A673 (cell line): ENCODE measurements around the gene TXNDC5. TPM values are rescaled to one million over a fixed set of nuclear protein-coding genes. Genes with fewer than 3 reads are reported as not detected.

Experiments
- BruUV-seq: library from RNA; stranded (reverse); fragments of 400-500 nt; replicated peaks from 2 replicates; lab custom pipeline; 2021; lab: Mats Ljungman, UMichigan
- CTCF ChIA-PET: fragments of 300-600 bp; sonication (Branson Sonifier 250); formaldehyde crosslinking; loops from one replicate; lab custom pipeline; 2022; ENCODE audit warnings: antibody characterized with exemption; lab: Charles Lee
- POLR2A ChIA-PET: fragments of 300-600 bp; sonication (Branson Sonifier 250); formaldehyde crosslinking; loops from one replicate; lab custom pipeline; 2022; ENCODE audit warnings: antibody characterized with exemption; ENCODE audit not compliant: low non-redundant PET; lab: Charles Lee
- DNase-seq: peaks from one replicate; pipeline ENCODE4 v3.0.0-alpha.2; 2015; ENCODE audit warnings: low spot score
- H3K27ac ChIP-seq: fragments of 200-600 bp; sonication (generic); 2 replicates; pipeline ENCODE4 v1.5.1; 2016; ENCODE audit warnings: mixed run types, low read depth, mild to moderate bottlenecking, mixed read lengths, antibody characterized with exemption, low read length; ENCODE audit not compliant: poor library complexity, severe bottlenecking
- H3K27me3 ChIP-seq: fragments of 200-600 bp; sonication (generic); replicated peaks from 2 replicates; pipeline ENCODE4 v1.6.1; 2017; ENCODE audit warnings: mixed run types, low read depth, mild to moderate bottlenecking, mixed read lengths, antibody characterized with exemption, low read length; ENCODE audit not compliant: insufficient read depth, poor library complexity
- H3K36me3 ChIP-seq: fragments of 200-600 bp; sonication (generic); 2 replicates; pipeline ENCODE4 v1.6.1; 2016; ENCODE audit warnings: mixed run types, mild to moderate bottlenecking, mixed read lengths, antibody characterized with exemption, low read length; ENCODE audit not compliant: insufficient read depth, poor library complexity, severe bottlenecking
- H3K4me1 ChIP-seq: fragments of 200-600 bp; sonication (generic); 2 replicates; pipeline ENCODE4 v1.6.1; 2017; ENCODE audit warnings: mixed run types, mild to moderate bottlenecking, mixed read lengths, antibody characterized with exemption, low read length; ENCODE audit not compliant: insufficient read depth, poor library complexity, severe bottlenecking
- H3K4me3 ChIP-seq: fragments of 200-600 bp; sonication (generic); 2 replicates; pipeline ENCODE4 v1.5.1; 2016; ENCODE audit warnings: low read depth, mixed run types, mild to moderate bottlenecking, mixed read lengths, low read length; ENCODE audit not compliant: poor library complexity, severe bottlenecking
- H3K9me3 ChIP-seq: fragments of 200-600 bp; sonication (generic); 2 replicates; pipeline ENCODE4 v1.6.1; 2016; ENCODE audit warnings: mixed run types, low read depth, mild to moderate bottlenecking, mixed read lengths, antibody characterized with exemption, low read length; ENCODE audit not compliant: poor library complexity, severe bottlenecking
- CTCF ChIP-seq: fragments of 300-800, 200-600 bp; sonication (generic); conservative IDR thresholded peaks from 2 replicates; pipeline ENCODE4 v1.5.1; 2017; ENCODE audit warnings: low read depth, mild to moderate bottlenecking, antibody characterized with exemption, low read length, moderate library complexity, mixed read lengths
- EZH2 ChIP-seq: fragments of 200-600 bp; sonication (generic); IDR thresholded peaks from 2 replicates; pipeline ENCODE4 v1.6.1; 2017; ENCODE audit warnings: borderline replicate concordance, low read depth, mild to moderate bottlenecking, mixed read lengths, antibody characterized with exemption, low read length; ENCODE audit not compliant: poor library complexity, severe bottlenecking
- intact Hi-C: fragments of 100-400 bp; cut with micrococcal nuclease; formaldehyde crosslinking; loops from one replicate; pipeline ENCODE4 v1.10.0; 2022; ENCODE audit not compliant: unreplicated experiment
- total RNA-seq: library from RNA; stranded (reverse); gene quantifications from 2 replicates; pipeline ENCODE4 v1.2.3, GENCODE V29; 2021

Gene TXNDC5
- total RNA-seq, 1 experiment from 2014 or later = 134 TPM

GRCh38 chr6:7832904-7833750, 77.5 kb downstream of the TXNDC5 start:
- no peak overlapping the region for H3K27ac ChIP-seq
- no peaks in the 10 kb centered on the region for H3K36me3 ChIP-seq
- DNase-seq = no peak
- no peaks in the 10 kb centered on the region for H3K4me1 ChIP-seq
- H3K27me3 ChIP-seq = no peaks in the 10 kb centered on the region
- intact Hi-C loops = no loop called here
- no TSS peak for BruUV-seq
- TF ChIP-seq CTCF (no peak), EZH2 (no peak)
- no peak overlapping the region for H3K4me3 ChIP-seq
- no peaks in the 10 kb centered on the region for H3K9me3 ChIP-seq
- POLR2A ChIA-PET = no interaction called here
- CTCF ChIA-PET = no interaction called here

Other genes starting within 250 kb of the TXNDC5 start
- gene BMP6, start 184.7 kb downstream of the TXNDC5 start, total RNA-seq = 1.7 and 1.9 TPM in 2 replicates
- gene BLOC1S5, start 153.6 kb upstream of the TXNDC5 start, total RNA-seq = 21.8 and 22.6 TPM in 2 replicates
- gene EEF1E1, start 191.8 kb upstream of the TXNDC5 start, total RNA-seq = 124 and 147 TPM in 2 replicates